ENCODE measurements around the gene SEMA5A. TPM values are rescaled to one million over a fixed set of nuclear protein-coding genes. Genes with fewer than 3 reads are reported as not detected.

The SEMA5A gene
- total RNA-seq, 2 experiments from 2014 or later: not detected

DNA sequence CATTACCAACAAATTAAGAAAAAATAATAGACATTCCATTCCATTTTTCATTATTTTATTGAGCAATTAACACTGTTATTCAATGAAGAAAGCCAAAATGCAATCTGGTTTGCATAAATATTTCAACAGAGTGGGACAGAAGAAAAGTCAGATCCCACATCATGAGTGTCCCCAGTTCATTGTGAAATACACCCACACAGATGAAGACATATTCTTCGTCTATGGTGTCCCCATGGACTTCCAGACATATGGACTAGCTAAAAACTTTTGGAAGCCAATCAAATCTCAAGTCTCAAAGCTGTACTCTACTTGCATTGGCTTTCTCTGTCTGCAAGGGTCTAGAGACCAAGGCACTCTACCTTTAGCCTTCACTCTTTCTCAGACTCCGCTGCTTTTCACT lies 194.3 kb downstream of the SEMA5A start:
- ChIA-PET CTCF (no interaction called here), POLR2A (no interaction called here)
- ATAC-seq (no peak), DNase-seq (no peak)
- Mint-ChIP-seq H3K36me3 (ENCODE audit: low read depth) (no peaks in the 10 kb centered on the region), H3K27ac (no peak overlapping the region), H3K4me1 (ENCODE audit: low read depth) (no peaks in the 10 kb centered on the region), H3K27me3 (no peaks in the 10 kb centered on the region), H3K4me3 (no peak overlapping the region), H3K9me3 (no peaks in the 10 kb centered on the region)
- intact Hi-C loops (cut with micrococcal nuclease): no loop called here
- TF ChIP-seq, protein P1, sequence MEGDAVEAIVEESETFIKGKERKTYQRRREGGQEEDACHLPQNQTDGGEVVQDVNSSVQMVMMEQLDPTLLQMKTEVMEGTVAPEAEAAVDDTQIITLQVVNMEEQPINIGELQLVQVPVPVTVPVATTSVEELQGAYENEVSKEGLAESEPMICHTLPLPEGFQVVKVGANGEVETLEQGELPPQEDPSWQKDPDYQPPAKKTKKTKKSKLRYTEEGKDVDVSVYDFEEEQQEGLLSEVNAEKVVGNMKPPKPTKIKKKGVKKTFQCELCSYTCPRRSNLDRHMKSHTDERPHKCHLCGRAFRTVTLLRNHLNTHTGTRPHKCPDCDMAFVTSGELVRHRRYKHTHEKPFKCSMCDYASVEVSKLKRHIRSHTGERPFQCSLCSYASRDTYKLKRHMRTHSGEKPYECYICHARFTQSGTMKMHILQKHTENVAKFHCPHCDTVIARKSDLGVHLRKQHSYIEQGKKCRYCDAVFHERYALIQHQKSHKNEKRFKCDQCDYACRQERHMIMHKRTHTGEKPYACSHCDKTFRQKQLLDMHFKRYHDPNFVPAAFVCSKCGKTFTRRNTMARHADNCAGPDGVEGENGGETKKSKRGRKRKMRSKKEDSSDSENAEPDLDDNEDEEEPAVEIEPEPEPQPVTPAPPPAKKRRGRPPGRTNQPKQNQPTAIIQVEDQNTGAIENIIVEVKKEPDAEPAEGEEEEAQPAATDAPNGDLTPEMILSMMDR (IDR thresholded peaks at IDR 0.05): no peak

GRCh38 chr5:9350301-9350797 lies 195.5 kb downstream of the SEMA5A start:
- intact Hi-C loops (cut with micrococcal nuclease): no loop called here
- TF ChIP-seq, protein P1 (IDR thresholded peaks at IDR 0.05): no peak
- Mint-ChIP-seq H3K4me1 (ENCODE audit: low read depth) (no peaks in the 10 kb centered on the region), H3K36me3 (ENCODE audit: low read depth) (no peaks in the 10 kb centered on the region), H3K27me3 (no peaks in the 10 kb centered on the region), H3K27ac (no peak overlapping the region), H3K4me3 (no peak overlapping the region), H3K9me3 (no peaks in the 10 kb centered on the region)
- no peak for ATAC-seq
- ChIA-PET POLR2A (no interaction called here), CTCF (interaction anchor here (1.0 kb wide), 1 partner anchor 12 kb away, joined by 3 read pairs; no protein-coding TSS in a partner anchor)
- DNase-seq: no peak

- POLR2A ChIA-PET: no interaction called here
- Mint-ChIP-seq H3K4me3 (no peak overlapping the region), H3K27me3 (no peaks in the 10 kb centered on the region), H3K4me1 (ENCODE audit: low read depth) (no peaks in the 10 kb centered on the region), H3K36me3 (ENCODE audit: low read depth) (no peaks in the 10 kb centered on the region), H3K27ac (no peak overlapping the region), H3K9me3 (no peaks in the 10 kb centered on the region)
- CTCF ChIA-PET: no interaction called here
- TF ChIP-seq, protein P1 (IDR thresholded peaks at IDR 0.05): no peak
- ATAC-seq (no peak), DNase-seq (no peak)
- intact Hi-C loops (cut with micrococcal nuclease): no loop called here
These were observed 197.4 kb downstream of the SEMA5A start for GRCh38 chr5:9348401-9348996.

DNA sequence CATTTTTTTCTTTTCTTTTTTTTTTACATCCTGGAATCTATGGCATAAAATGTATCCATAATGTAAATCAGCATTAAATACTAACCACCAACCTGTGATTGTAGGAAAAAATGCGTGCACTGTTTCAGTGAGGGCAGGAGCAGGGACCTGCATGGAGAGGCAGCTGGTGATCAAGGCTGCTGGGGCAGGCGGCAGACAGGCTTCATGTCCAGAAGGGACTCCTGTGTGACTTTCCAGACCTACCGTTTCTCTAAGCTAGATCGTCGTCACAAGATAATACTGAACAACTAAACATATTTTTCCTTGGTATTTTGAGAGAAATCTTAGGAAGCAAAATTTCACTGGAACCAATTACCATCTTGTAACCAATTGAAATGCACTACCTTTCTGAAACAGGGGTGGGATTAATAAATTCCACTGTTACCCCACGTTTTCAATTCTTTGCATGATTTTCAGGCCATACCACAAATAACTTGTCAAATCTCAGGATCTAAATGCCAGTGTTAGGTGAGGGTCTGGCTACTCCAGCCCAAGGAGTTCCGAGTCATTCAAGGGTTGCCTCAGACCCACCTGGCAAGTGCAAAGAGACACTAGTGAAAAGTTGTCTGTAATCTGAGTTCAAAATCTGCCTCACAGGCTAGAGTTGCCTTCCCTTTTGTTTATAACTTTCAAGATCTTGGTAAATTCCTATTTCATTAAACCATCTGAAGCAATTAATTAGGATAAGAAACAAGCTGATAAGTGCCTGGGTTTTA lies 198.2 kb downstream of the SEMA5A start:
- H3K27me3 Mint-ChIP-seq: no peaks in the 10 kb centered on the region
- no peaks in the 10 kb centered on the region for H3K36me3 Mint-ChIP-seq (ENCODE audit: low read depth)
- H3K4me1 Mint-ChIP-seq (ENCODE audit: low read depth): no peaks in the 10 kb centered on the region
- no peak overlapping the region for H3K27ac Mint-ChIP-seq
- H3K9me3 Mint-ChIP-seq: no peaks in the 10 kb centered on the region
- DNase-seq (no peak), ATAC-seq (no peak)
- POLR2A ChIA-PET: no interaction called here
- intact Hi-C loops (cut with micrococcal nuclease): no loop called here
- H3K4me3 Mint-ChIP-seq: no peak overlapping the region
- CTCF ChIA-PET: no interaction called here
- TF ChIP-seq, protein P1 (IDR thresholded peaks at IDR 0.05): no peak

- CTCF ChIA-PET: no interaction called here
- intact Hi-C loops (cut with micrococcal nuclease): no loop called here
- no peak for DNase-seq
These were observed 198.8 kb downstream of the SEMA5A start for GRCh38 chr5:9347032-9347431.

More at GRCh38 chr5:9347032-9347431, 198.8 kb downstream of the SEMA5A start:
- POLR2A ChIA-PET: no interaction called here
- Mint-ChIP-seq H3K36me3 (ENCODE audit: low read depth) (no peaks in the 10 kb centered on the region), H3K27me3 (no peaks in the 10 kb centered on the region), H3K9me3 (no peaks in the 10 kb centered on the region), H3K4me3 (no peak overlapping the region), H3K4me1 (ENCODE audit: low read depth) (no peaks in the 10 kb centered on the region), H3K27ac (no peak overlapping the region)
- ATAC-seq: no peak
- TF ChIP-seq, protein P1 (IDR thresholded peaks at IDR 0.05): no peak
